H9 (cell line): ENCODE results near the gene HYAL2. TPM values are rescaled to one million over a fixed set of nuclear protein-coding genes. Genes with fewer than 3 reads are reported as not detected.

ENCODE experiments used
- DNase-seq: peaks from one replicate; pipeline ENCODE4 v3.0.0-alpha.2; 2017
- H2AFZ ChIP-seq: one replicate; pipeline ENCODE4 v1.6.1; 2013; ENCODE audit warnings: mild to moderate bottlenecking, low read length, control low read depth, moderate library complexity
- H2AK5ac ChIP-seq: 2 replicates; pipeline ENCODE4 v1.6.1; 2013; ENCODE audit warnings: low read length, control low read depth, mixed read lengths; ENCODE audit not compliant: insufficient read length
- H2BK120ac ChIP-seq: one replicate; pipeline ENCODE4 v1.6.1; 2013; ENCODE audit warnings: low read depth, mild to moderate bottlenecking, low read length, control low read depth, inconsistent platforms; ENCODE audit not compliant: poor library complexity, severe bottlenecking
- H2BK12ac ChIP-seq: 2 replicates; pipeline ENCODE4 v1.6.1; 2013; ENCODE audit warnings: low read length, control low read depth, mixed read lengths, low read depth; ENCODE audit not compliant: insufficient read length
- H2BK15ac ChIP-seq: 2 replicates; pipeline ENCODE4 v1.6.1; 2013; ENCODE audit warnings: low read depth, low read length, control low read depth
- H2BK20ac ChIP-seq: one replicate; pipeline ENCODE4 v1.6.1; 2013; ENCODE audit warnings: low read depth, mild to moderate bottlenecking, low read length, control low read depth, inconsistent platforms; ENCODE audit not compliant: poor library complexity, severe bottlenecking
- H2BK5ac ChIP-seq: 2 replicates; pipeline ENCODE4 v1.6.1; 2013; ENCODE audit warnings: low read length, control low read depth, mixed read lengths; ENCODE audit not compliant: insufficient read length
- H3K14ac ChIP-seq: 2 replicates; pipeline ENCODE4 v1.6.1; 2013; ENCODE audit warnings: low read length, control low read depth; ENCODE audit not compliant: insufficient read depth
- H3K18ac ChIP-seq: 2 replicates; pipeline ENCODE4 v1.6.1; 2013; ENCODE audit warnings: low read depth, mild to moderate bottlenecking, mixed read lengths, low read length, control low read depth; ENCODE audit not compliant: insufficient read length
- H3K23ac ChIP-seq: 2 replicates; pipeline ENCODE4 v1.6.1; 2013; ENCODE audit warnings: low read length, control low read depth, mixed read lengths, low read depth; ENCODE audit not compliant: insufficient read length
- H3K23me2 ChIP-seq: 2 replicates; pipeline ENCODE4 v1.6.1; 2013; ENCODE audit warnings: low read depth, mild to moderate bottlenecking, mixed read lengths, low read length, control low read depth; ENCODE audit not compliant: insufficient read length, poor library complexity, severe bottlenecking
- H3K27ac ChIP-seq: 2 replicates; pipeline ENCODE4 v1.5.1; 2013; ENCODE audit warnings: low read length, control low read depth, mixed read lengths, low read depth; ENCODE audit not compliant: insufficient read length
- H3K27me3 ChIP-seq: 2 replicates; pipeline ENCODE4 v1.6.1; 2013; ENCODE audit warnings: low read length, control low read depth, inconsistent platforms; ENCODE audit not compliant: insufficient read depth
- H3K4ac ChIP-seq: 2 replicates; pipeline ENCODE4 v1.6.1; 2013; ENCODE audit warnings: low read depth, mild to moderate bottlenecking, control low read depth, inconsistent platforms, low read length, moderate library complexity
- H3K4me1 ChIP-seq: 2 replicates; pipeline ENCODE4 v1.6.1; 2013; ENCODE audit warnings: low read length, control low read depth, inconsistent platforms; ENCODE audit not compliant: insufficient read depth
- H3K4me2 ChIP-seq: 2 replicates; pipeline ENCODE4 v1.6.1; 2013; ENCODE audit warnings: low read length, control low read depth, mixed read lengths; ENCODE audit not compliant: insufficient read length, insufficient read depth
- H3K56ac ChIP-seq: 2 replicates; pipeline ENCODE4 v1.6.1; 2013; ENCODE audit warnings: low read depth, mild to moderate bottlenecking, mixed read lengths, low read length, control low read depth; ENCODE audit not compliant: insufficient read length
- H3K79me1 ChIP-seq: 2 replicates; pipeline ENCODE4 v1.6.1; 2013; ENCODE audit warnings: low read depth, mild to moderate bottlenecking, moderate library complexity, low read length, control low read depth, inconsistent platforms; ENCODE audit not compliant: insufficient read depth, poor library complexity, severe bottlenecking
- H3K79me2 ChIP-seq: 2 replicates; pipeline ENCODE4 v1.6.1; 2013; ENCODE audit warnings: low read length, control low read depth, inconsistent platforms; ENCODE audit not compliant: insufficient read depth
- H3K9ac ChIP-seq: 2 replicates; pipeline ENCODE4 v1.6.1; 2013; ENCODE audit warnings: low read length, control low read depth, mixed read lengths; ENCODE audit not compliant: insufficient read length; ENCODE audit errors: extremely low read depth
- H3K9me3 ChIP-seq: one replicate; pipeline ENCODE4 v1.6.1; 2013; ENCODE audit warnings: low read depth, low read length, inconsistent platforms; ENCODE audit not compliant: control insufficient read depth
- H3T11ph ChIP-seq: one replicate; pipeline ENCODE4 v1.6.1; 2013; ENCODE audit warnings: mild to moderate bottlenecking, low read length, control low read depth, inconsistent platforms
- H4K20me1 ChIP-seq: one replicate; pipeline ENCODE4 v1.6.1; 2013; ENCODE audit not compliant: control insufficient read depth, insufficient read length, insufficient read depth
- H4K5ac ChIP-seq: 2 replicates; pipeline ENCODE4 v1.6.1; 2013; ENCODE audit warnings: low read depth, mild to moderate bottlenecking, mixed read lengths, low read length, control low read depth; ENCODE audit not compliant: insufficient read length
- H4K8ac ChIP-seq: replicated peaks from 2 replicates; pipeline ENCODE4 v1.6.1; 2013; ENCODE audit warnings: low read length, control low read depth, mixed read lengths, low read depth; ENCODE audit not compliant: insufficient read length
- H4K91ac ChIP-seq: 2 replicates; pipeline ENCODE4 v1.6.1; 2013; ENCODE audit warnings: low read depth, mild to moderate bottlenecking, moderate library complexity, mixed read lengths, low read length, control low read depth; ENCODE audit not compliant: insufficient read length
- H3K27ac Mint-ChIP-seq, 3 experiments: 2 replicates in 2 of 3; 3 replicates in 1 of 3; pipeline ENCODE4 v1.8.0; 2020 to 2021; ENCODE audit warnings: mixed read lengths in 3 of 3, mild to moderate bottlenecking in 1 of 3, moderate library complexity in 1 of 3
- H3K27me3 Mint-ChIP-seq: 2 replicates; pipeline ENCODE4 v1.8.0; 2021; ENCODE audit warnings: low read depth, mild to moderate bottlenecking, moderate library complexity, mixed read lengths
- H3K36me3 Mint-ChIP-seq, 3 experiments: 2 replicates in 2 of 3; 3 replicates in 1 of 3; pipeline ENCODE4 v1.8.0; 2020 to 2021; ENCODE audit warnings: low read depth in 3 of 3, mixed read lengths in 3 of 3; ENCODE audit not compliant: insufficient read depth in 1 of 3
- H3K4me1 Mint-ChIP-seq, 2 experiments: 2 replicates each; pipeline ENCODE4 v1.8.0; 2020; ENCODE audit warnings: mixed read lengths in 2 of 2
- H3K4me3 Mint-ChIP-seq, 2 experiments: 2 replicates in 1 of 2; 3 replicates in 1 of 2; pipeline ENCODE4 v1.8.0; 2020 to 2021; ENCODE audit warnings: mild to moderate bottlenecking in 2 of 2, mixed read lengths in 2 of 2, moderate library complexity in 1 of 2
- H3K9me3 Mint-ChIP-seq, 2 experiments: 2 replicates in 1 of 2; 3 replicates in 1 of 2; pipeline ENCODE4 v1.8.0; 2020; ENCODE audit warnings: mild to moderate bottlenecking in 2 of 2, mixed read lengths in 2 of 2, moderate library complexity in 1 of 2
- CTCF ChIP-seq: fragments of 200-600 bp; sonication (generic); conservative IDR thresholded peaks from 3 replicates; pipeline ENCODE4 v1.8.0; 2021; ENCODE audit warnings: antibody characterized with exemption, mild to moderate bottlenecking
- WGBS: extraction: QIAGEN DNeasy Blood & Tissue Kit; methylation state at CpG from one replicate; pipeline ENCODE4 v1.1.7; 2013; ENCODE audit warnings: missing lambda C conversion rate, low lambda C conversion rate, mixed read lengths; ENCODE audit not compliant: insufficient read length; ENCODE audit errors: extremely low coverage; 5-methylcytosine and 5-hydroxymethylcytosine counted together
- total RNA-seq: library from RNA; stranded (reverse); gene quantifications from 2 replicates; pipeline ENCODE4 v1.2.1, GENCODE V29; 2021

The HYAL2 gene
- total RNA-seq, 1 experiment from 2014 or later = 51.9 TPM

GRCh38 chr3:50334339-50335075, 12.0 kb upstream of the HYAL2 start:
- H2BK12ac ChIP-seq = no peak overlapping the region
- H4K5ac ChIP-seq = no peak overlapping the region
- no peak overlapping the region for H3K4me2 ChIP-seq
- H3K79me1 ChIP-seq = no peaks in the 10 kb centered on the region
- no peaks in the 10 kb centered on the region for H4K20me1 ChIP-seq
- H3K9ac ChIP-seq = no peak overlapping the region
- DNase-seq = no peak
- peaks cover 1% of the 10 kb centered on the region; the same call in 1 of the 2 replicates for H3K27me3 ChIP-seq
- H2BK5ac ChIP-seq = no peak overlapping the region
- no peak overlapping the region for H3K4ac ChIP-seq
- peaks cover 17% of the 10 kb centered on the region for H3K23me2 ChIP-seq
- Mint-ChIP-seq H3K9me3 (no peaks in the 10 kb centered on the region; a peak in 1 of 5 replicates), H3K27me3 (peaks cover 17% of the 10 kb centered on the region), H3K27ac (peak overlapping the region in 2 of 3 experiments; percentile 75 to 77; a peak in 2 of 7 replicates), H3K36me3 (peaks cover 11 to 45% (median 43%) of the 10 kb centered on the region in 3 experiments), H3K4me3 (peak overlapping the region in 1 of 2 experiments; percentile 38; a peak in 1 of 5 replicates), H3K4me1 (peaks cover 23 to 32% of the 10 kb centered on the region in 2 experiments)
- no peak overlapping the region for H4K91ac ChIP-seq
- H2AK5ac ChIP-seq = no peak overlapping the region
- H2BK120ac ChIP-seq = no peak overlapping the region
- peaks cover 5% of the 10 kb centered on the region; the same call in 1 of the 2 replicates for H3K79me2 ChIP-seq
- H3K23ac ChIP-seq = no peak overlapping the region
- no peak overlapping the region for H3K18ac ChIP-seq
- no peak overlapping the region for H4K8ac ChIP-seq
- H2BK20ac ChIP-seq = no peak overlapping the region
- WGBS = no CpG with 5 or more reads among the region's 5 CpGs
- no peaks in the 10 kb centered on the region; the same call in 1 of the 2 replicates for H3K4me1 ChIP-seq
- no peak overlapping the region for H3K27ac ChIP-seq
- no peaks in the 10 kb centered on the region for H3K9me3 ChIP-seq
- TF ChIP-seq CTCF = no peak
- no peak overlapping the region for H3T11ph ChIP-seq
- H3K14ac ChIP-seq = no peak overlapping the region
- no peak overlapping the region for H2BK15ac ChIP-seq
- no peak overlapping the region for H2AFZ ChIP-seq
- H3K56ac ChIP-seq = no peak overlapping the region
